T-helper 1 cell treated with Interleukin-12 subunit alpha and Interleukin-12 subunit beta and Interleukin-4 antibody, amounts not matched to agents 30 μg/mL and 1 μg/mL, for 36 hours (primary cell): ENCODE data around the gene WAC.
A peak's percentile ranks its signal among the peaks of the same experiment; 100 is the strongest.
"Not testable (repeated sequence)": the region's sequence is repeated elsewhere in the genome, so short reads cannot be mapped to it uniquely, and the experiment has no call there.

Experiments
- H3K27ac Mint-ChIP-seq: one replicate; pipeline ENCODE4 v1.8.0; 2021; ENCODE audit warnings: mild to moderate bottlenecking, mixed read lengths
- H3K27me3 Mint-ChIP-seq: one replicate; pipeline ENCODE4 v1.8.0; 2021; ENCODE audit warnings: low read depth, mixed read lengths
- H3K36me3 Mint-ChIP-seq: one replicate; pipeline ENCODE4 v1.8.0; 2021; ENCODE audit warnings: low read depth, mixed read lengths
- H3K4me1 Mint-ChIP-seq: one replicate; pipeline ENCODE4 v1.8.0; 2021; ENCODE audit warnings: low read depth, mixed read lengths
- H3K4me3 Mint-ChIP-seq: one replicate; pipeline ENCODE4 v1.8.0; 2021; ENCODE audit warnings: mild to moderate bottlenecking, moderate library complexity, mixed read lengths
- H3K9me3 Mint-ChIP-seq: one replicate; pipeline ENCODE4 v1.8.0; 2021; ENCODE audit warnings: mixed read lengths

Gene WAC

GRCh38 chr10:28594406-28594805, 61.5 kb downstream of the WAC start:
- H3K4me3 Mint-ChIP-seq = no peak overlapping the region
- H3K27me3 Mint-ChIP-seq = no peaks in the 10 kb centered on the region
- no peaks in the 10 kb centered on the region for H3K9me3 Mint-ChIP-seq
- H3K4me1 Mint-ChIP-seq = peaks cover 42% of the 10 kb centered on the region
- H3K36me3 Mint-ChIP-seq = peaks cover 44% of the 10 kb centered on the region
- H3K27ac Mint-ChIP-seq = no peak overlapping the region

- peaks cover 41% of the 10 kb centered on the region for H3K36me3 Mint-ChIP-seq
- no peak overlapping the region for H3K4me3 Mint-ChIP-seq
- H3K27me3 Mint-ChIP-seq = no peaks in the 10 kb centered on the region
- no peaks in the 10 kb centered on the region for H3K9me3 Mint-ChIP-seq
- peaks cover 42% of the 10 kb centered on the region for H3K4me1 Mint-ChIP-seq
- H3K27ac Mint-ChIP-seq = no peak overlapping the region
Measured at GRCh38 chr10:28595613-28596012, 62.7 kb downstream of the WAC start.

GRCh38 chr10:28600056-28600455, 67.1 kb downstream of the WAC start:
- no peak overlapping the region for H3K4me3 Mint-ChIP-seq
- peaks cover 29% of the 10 kb centered on the region for H3K4me1 Mint-ChIP-seq
- no peaks in the 10 kb centered on the region for H3K27me3 Mint-ChIP-seq
- H3K27ac Mint-ChIP-seq = no peak overlapping the region
- H3K9me3 Mint-ChIP-seq = no peaks in the 10 kb centered on the region
- peaks cover 27% of the 10 kb centered on the region for H3K36me3 Mint-ChIP-seq

- Mint-ChIP-seq H3K36me3 (peaks cover 22% of the 10 kb centered on the region), H3K27me3 (no peaks in the 10 kb centered on the region), H3K27ac (no peak overlapping the region), H3K4me3 (no peak overlapping the region), H3K9me3 (no peaks in the 10 kb centered on the region), H3K4me1 (peaks cover 27% of the 10 kb centered on the region)
Measured at GRCh38 chr10:28601012-28601411, 68.1 kb downstream of the WAC start.

GRCh38 chr10:28604567-28605536, 71.9 kb downstream of the WAC start:
- Mint-ChIP-seq H3K36me3 (peaks cover 19% of the 10 kb centered on the region), H3K27me3 (no peaks in the 10 kb centered on the region), H3K4me1 (peaks cover 25% of the 10 kb centered on the region), H3K4me3 (no peak overlapping the region), H3K27ac (no peak overlapping the region), H3K9me3 (no peaks in the 10 kb centered on the region)

- H3K27me3 Mint-ChIP-seq = no peaks in the 10 kb centered on the region
- peaks cover 29% of the 10 kb centered on the region for H3K36me3 Mint-ChIP-seq
- H3K9me3 Mint-ChIP-seq = no peaks in the 10 kb centered on the region
- H3K4me1 Mint-ChIP-seq = peaks cover 28% of the 10 kb centered on the region
- peak overlapping the region; percentile 3 for H3K27ac Mint-ChIP-seq
- H3K4me3 Mint-ChIP-seq = no peak overlapping the region
Measured at GRCh38 chr10:28606568-28606967, 73.7 kb downstream of the WAC start.

GRCh38 chr10:28609636-28610035, 76.7 kb downstream of the WAC start:
- H3K27ac Mint-ChIP-seq, H3K4me3 Mint-ChIP-seq, H3K27me3 Mint-ChIP-seq, H3K9me3 Mint-ChIP-seq: not testable (repeated sequence)
- Mint-ChIP-seq H3K36me3 (peaks cover 40% of the 10 kb centered on the region), H3K4me1 (peaks cover 27% of the 10 kb centered on the region)

GRCh38 chr10:28612877-28613276, 80.0 kb downstream of the WAC start:
- H3K27ac Mint-ChIP-seq = no peak overlapping the region
- H3K27me3 Mint-ChIP-seq = no peaks in the 10 kb centered on the region
- no peaks in the 10 kb centered on the region for H3K9me3 Mint-ChIP-seq
- peaks cover 14% of the 10 kb centered on the region for H3K4me1 Mint-ChIP-seq
- H3K4me3 Mint-ChIP-seq = no peak overlapping the region
- peaks cover 53% of the 10 kb centered on the region for H3K36me3 Mint-ChIP-seq

- Mint-ChIP-seq H3K4me3 (no peak overlapping the region), H3K4me1 (peaks cover 5% of the 10 kb centered on the region), H3K9me3 (no peaks in the 10 kb centered on the region), H3K27me3 (no peaks in the 10 kb centered on the region), H3K27ac (no peak overlapping the region), H3K36me3 (peaks cover 46% of the 10 kb centered on the region)
Measured at GRCh38 chr10:28616514-28616913, 83.6 kb downstream of the WAC start.

- H3K27ac Mint-ChIP-seq = no peak overlapping the region
- H3K4me1 Mint-ChIP-seq = peaks cover 2% of the 10 kb centered on the region
- peaks cover 30% of the 10 kb centered on the region for H3K36me3 Mint-ChIP-seq
- H3K4me3 Mint-ChIP-seq = no peak overlapping the region
- no peaks in the 10 kb centered on the region for H3K9me3 Mint-ChIP-seq
- no peaks in the 10 kb centered on the region for H3K27me3 Mint-ChIP-seq
Measured at GRCh38 chr10:28619455-28619854, 86.5 kb downstream of the WAC start.

GRCh38 chr10:28620251-28620650, 87.3 kb downstream of the WAC start:
- H3K36me3 Mint-ChIP-seq = peaks cover 24% of the 10 kb centered on the region
- no peaks in the 10 kb centered on the region for H3K9me3 Mint-ChIP-seq
- no peak overlapping the region for H3K27ac Mint-ChIP-seq
- H3K4me1 Mint-ChIP-seq = peaks cover 2% of the 10 kb centered on the region
- H3K27me3 Mint-ChIP-seq = no peaks in the 10 kb centered on the region
- no peak overlapping the region for H3K4me3 Mint-ChIP-seq

- H3K4me1 Mint-ChIP-seq = peaks cover 5% of the 10 kb centered on the region
- H3K4me3 Mint-ChIP-seq = no peak overlapping the region
- H3K9me3 Mint-ChIP-seq = no peaks in the 10 kb centered on the region
- H3K27ac Mint-ChIP-seq = no peak overlapping the region
- H3K27me3 Mint-ChIP-seq = peaks cover 4% of the 10 kb centered on the region
- H3K36me3 Mint-ChIP-seq = peaks cover 13% of the 10 kb centered on the region
Measured at GRCh38 chr10:28623483-28623882, 90.6 kb downstream of the WAC start.

GRCh38 chr10:28624351-28624750, 91.4 kb downstream of the WAC start:
- H3K9me3 Mint-ChIP-seq = no peaks in the 10 kb centered on the region
- no peak overlapping the region for H3K27ac Mint-ChIP-seq
- H3K4me1 Mint-ChIP-seq = peaks cover 5% of the 10 kb centered on the region

GRCh38 chr10:28627102-28627501, 94.2 kb downstream of the WAC start:
- Mint-ChIP-seq H3K4me3 (no peak overlapping the region), H3K27me3 (peaks cover 15% of the 10 kb centered on the region), H3K36me3 (peaks cover 1% of the 10 kb centered on the region), H3K4me1 (peaks cover 3% of the 10 kb centered on the region), H3K27ac (no peak overlapping the region), H3K9me3 (no peaks in the 10 kb centered on the region)

More at GRCh38 chr10:28624351-28624750, 91.4 kb downstream of the WAC start:
- peaks cover 10% of the 10 kb centered on the region for H3K36me3 Mint-ChIP-seq
- H3K4me3 Mint-ChIP-seq = no peak overlapping the region
- peaks cover 4% of the 10 kb centered on the region for H3K27me3 Mint-ChIP-seq

GRCh38 chr10:28628184-28628893, 95.4 kb downstream of the WAC start:
- no peaks in the 10 kb centered on the region for H3K36me3 Mint-ChIP-seq
- H3K9me3 Mint-ChIP-seq = no peaks in the 10 kb centered on the region
- no peak overlapping the region for H3K27ac Mint-ChIP-seq
- H3K4me1 Mint-ChIP-seq = peaks cover 3% of the 10 kb centered on the region
- no peak overlapping the region for H3K4me3 Mint-ChIP-seq
- H3K27me3 Mint-ChIP-seq = peaks cover 15% of the 10 kb centered on the region
